Adrenal gland (tissue), 12 donors: ENCODE results near the gene SCUBE3. TPM values are rescaled to one million over a fixed set of nuclear protein-coding genes. Genes with fewer than 3 reads are reported as not detected.

Source experiments
- DNase-seq, 7 donors: peaks; one replicate each; pipeline ENCODE4 v3.0.0-alpha.2; 2019 to 2020
- H3K27ac ChIP-seq, 5 donors: fragments of 200-600 bp; sonication (generic) in 4 of 5; 1 replicate in 3 of 5; 2 replicates in 2 of 5; pipeline versions ENCODE4 v1.5.1 to v1.8.0; 2016 to 2020; ENCODE audit warnings: mild to moderate bottlenecking in 1 of 5
- H3K27me3 ChIP-seq: fragments of 200-600 bp; 2 replicates; pipeline ENCODE4 v1.8.0; 2021
- H3K36me3 ChIP-seq, 2 donors: fragments of 200-600 bp; replicated peaks in 1 of 2; 1 replicate in 1 of 2; 2 replicates in 1 of 2; pipeline versions ENCODE4 v1.5.1 to v1.8.0; 2018 to 2022
- H3K4me1 ChIP-seq, 2 donors: fragments of 200-600 bp; replicated peaks in 1 of 2; 1 replicate in 1 of 2; 2 replicates in 1 of 2; pipeline versions ENCODE4 v1.5.1 to v1.8.0; 2018 to 2021
- H3K4me3 ChIP-seq, 4 donors: fragments of 200-600 bp; sonication (generic) in 3 of 4; one replicate each; pipeline ENCODE4 v1.5.1; 2016 to 2018
- H3K9me3 ChIP-seq, 3 donors: fragments of 200-600 bp; sonication (generic) in 1 of 3; replicated peaks in 1 of 3; 1 replicate in 2 of 3; 2 replicates in 1 of 3; pipeline versions ENCODE4 v1.5.1 to v1.8.0; 2016 to 2021
- POLR2A ChIP-seq, 2 donors: fragments of 450-650 bp; IDR thresholded peaks; one replicate each; pipeline ENCODE4 v1.6.1; 2017; ENCODE audit warnings: antibody characterized with exemption in 2 of 2, mild to moderate bottlenecking in 2 of 2, moderate library complexity in 1 of 2
- WGBS, 4 donors: extraction: QIAGEN DNeasy Blood & Tissue Kit in 2 of 4; methylation state at CpG; one replicate each; pipeline versions ENCODE4 v1.1.5 to v1.1.7; 2013 to 2017; 5-methylcytosine and 5-hydroxymethylcytosine counted together
- intact Hi-C, 2 donors: fragments of 100-400 bp; cut with DNase I; formaldehyde crosslinking; loops; one replicate each; pipeline versions ENCODE4 v1.14.1 to v1.15.0; 2022 to 2023
- polyA plus RNA-seq, 3 donors: library from polyadenylated mRNA; stranded (reverse); fragments of 200-250 nt in 2 of 3; fragments of 350-450 nt in 1 of 3; fragmentation: Illumina TruSeq in 1 of 3; extraction: RNeasy Lipid Tissue Mini Kit (QIAGEN cat#74804) in 1 of 3; gene quantifications; one replicate each; pipeline ENCODE4 v1.2.3, GENCODE V29; 2013 to 2014
- total RNA-seq, 9 donors: library from RNA; depleted of rRNA in 4 of 9; stranded (reverse); fragments of >200 nt in 4 of 9; fragments of 120-200 nt in 1 of 9; fragmentation: NEBNext Ultra II Directional in 1 of 9; extraction: Animal tissue kit (Norgen Biotek cat#: 25700) in 1 of 9; gene quantifications; one replicate each; pipeline versions ENCODE4 v1.1.0 to v1.2.4, GENCODE V29; 2013 to 2023
- TF ChIP-seq, protein P1 (sequence below), 6 experiments: fragments of 450-650 bp in 4 of 6; fragments of 200-600 bp in 2 of 6; sonication (generic) in 1 of 6; IDR thresholded peaks; 1 replicate in 5 of 6; 2 replicates in 1 of 6; pipeline versions ENCODE4 v1.5.1 to v1.8.0; 2016 to 2021; ENCODE audit warnings: antibody characterized with exemption in 6 of 6, mild to moderate bottlenecking in 2 of 6, moderate library complexity in 1 of 6
- donor health status: healthy with polysubstance abuse.
- donor health status: Bipolar disorder and iron deficiency.
- donor health status: DM: yes; HTN: yes; CAD: no.
- donor health status: DM: no; HTN: no; CAD: no.
- donor health status: DM: no; HTN: no; CAD: no.
- donor health status: DM: yes; HTN: yes; CAD: no.

SCUBE3 gene
- total and polyA plus RNA-seq, 12 donors, result 0.50 to 32.8 (median 5.4) TPM

DNA sequence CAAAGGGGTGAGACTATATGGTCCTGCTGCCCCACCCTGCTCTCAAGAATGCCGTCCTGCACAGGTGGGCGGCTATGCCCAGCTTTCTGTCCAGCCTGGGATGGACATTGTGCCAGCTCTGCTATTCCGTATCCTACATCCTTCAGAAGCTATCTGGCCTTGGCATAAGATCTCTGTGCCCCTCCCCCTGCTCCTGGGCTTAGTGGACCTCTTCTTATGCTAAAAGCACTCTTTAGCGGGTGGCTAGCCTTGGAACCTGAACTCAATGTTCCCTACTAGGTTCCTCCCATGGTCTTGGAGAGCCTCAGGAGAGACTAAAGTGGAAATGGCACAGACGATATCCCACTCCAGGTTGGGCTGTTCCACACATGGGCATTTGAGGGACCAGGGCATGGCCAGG lies 22.5 kb downstream of the SCUBE3 start:
- intact Hi-C loops, result no loop called here
- no peaks in the 10 kb centered on the region for H3K9me3 ChIP-seq
- DNase-seq, result no peak
- TF ChIP-seq POLR2A (IDR thresholded peaks at IDR 0.05), result no peak
- TF ChIP-seq, protein P1, sequence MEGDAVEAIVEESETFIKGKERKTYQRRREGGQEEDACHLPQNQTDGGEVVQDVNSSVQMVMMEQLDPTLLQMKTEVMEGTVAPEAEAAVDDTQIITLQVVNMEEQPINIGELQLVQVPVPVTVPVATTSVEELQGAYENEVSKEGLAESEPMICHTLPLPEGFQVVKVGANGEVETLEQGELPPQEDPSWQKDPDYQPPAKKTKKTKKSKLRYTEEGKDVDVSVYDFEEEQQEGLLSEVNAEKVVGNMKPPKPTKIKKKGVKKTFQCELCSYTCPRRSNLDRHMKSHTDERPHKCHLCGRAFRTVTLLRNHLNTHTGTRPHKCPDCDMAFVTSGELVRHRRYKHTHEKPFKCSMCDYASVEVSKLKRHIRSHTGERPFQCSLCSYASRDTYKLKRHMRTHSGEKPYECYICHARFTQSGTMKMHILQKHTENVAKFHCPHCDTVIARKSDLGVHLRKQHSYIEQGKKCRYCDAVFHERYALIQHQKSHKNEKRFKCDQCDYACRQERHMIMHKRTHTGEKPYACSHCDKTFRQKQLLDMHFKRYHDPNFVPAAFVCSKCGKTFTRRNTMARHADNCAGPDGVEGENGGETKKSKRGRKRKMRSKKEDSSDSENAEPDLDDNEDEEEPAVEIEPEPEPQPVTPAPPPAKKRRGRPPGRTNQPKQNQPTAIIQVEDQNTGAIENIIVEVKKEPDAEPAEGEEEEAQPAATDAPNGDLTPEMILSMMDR (IDR thresholded peaks at IDR 0.05), result no peak
- no peak overlapping the region for H3K4me3 ChIP-seq
- H3K4me1 ChIP-seq, result no peaks in the 10 kb centered on the region
- no peak overlapping the region for H3K27ac ChIP-seq
- H3K36me3 ChIP-seq, result no peaks in the 10 kb centered on the region
- 93 to 98% (median 96%) methylated on average over 5 of the region's 5 CpGs for WGBS, 4 donors
- H3K27me3 ChIP-seq, result no peaks in the 10 kb centered on the region

GRCh38 chr6:35237476-35237875 lies 23.7 kb downstream of the SCUBE3 start:
- Histone ChIP-seq H3K9me3 (no peaks in the 10 kb centered on the region), H3K27me3 (no peaks in the 10 kb centered on the region), H3K36me3 (no peaks in the 10 kb centered on the region), H3K4me1 (no peaks in the 10 kb centered on the region), H3K27ac (no peak overlapping the region), H3K4me3 (no peak overlapping the region)
- no peak for TF ChIP-seq POLR2A (IDR thresholded peaks at IDR 0.05)
- TF ChIP-seq, protein P1 (IDR thresholded peaks at IDR 0.05), result no peak
- WGBS, 4 donors, result 74 to 87% (median 80%) methylated on average over 3 of the region's 3 CpGs
- intact Hi-C loops, result no loop called here
- DNase-seq, result no peak

GRCh38 chr6:35238843-35239289 lies 25.1 kb downstream of the SCUBE3 start:
- Histone ChIP-seq H3K27me3 (no peaks in the 10 kb centered on the region), H3K4me3 (no peak overlapping the region), H3K36me3 (peaks cover 0 to 7% of the 10 kb centered on the region in 2 donors), H3K27ac (peak overlapping the region in 1 of 5 donors; percentile 7), H3K4me1 (no peaks in the 10 kb centered on the region), H3K9me3 (no peaks in the 10 kb centered on the region)
- TF ChIP-seq POLR2A (IDR thresholded peaks at IDR 0.05), result no peak
- TF ChIP-seq, protein P1 (IDR thresholded peaks at IDR 0.05), result no peak
- WGBS, 4 donors, result 56 to 69% (median 62%) methylated on average over 3 of the region's 3 CpGs
- DNase-seq, result no peak
- intact Hi-C loops, result no loop called here

- H3K27me3 ChIP-seq, result no peaks in the 10 kb centered on the region
- H3K27ac ChIP-seq, result no peak overlapping the region
- no peak overlapping the region for H3K4me3 ChIP-seq
- H3K4me1 ChIP-seq, result no peaks in the 10 kb centered on the region
- H3K36me3 ChIP-seq, result peaks cover 0 to 13% of the 10 kb centered on the region in 2 donors
- TF ChIP-seq, protein P1 (IDR thresholded peaks at IDR 0.05), result no peak
- TF ChIP-seq POLR2A (IDR thresholded peaks at IDR 0.05), result no peak
- no peaks in the 10 kb centered on the region for H3K9me3 ChIP-seq
- intact Hi-C loops, result no loop called here
- no peak for DNase-seq
- WGBS, 4 donors, result 93 to 97% (median 95%) methylated on average over 4 of the region's 4 CpGs
Observed at GRCh38 chr6:35239581-35239980, 25.8 kb downstream of the SCUBE3 start.
